ENCODE measurements around the gene THADA.

Gene THADA

GRCh38 chr2:43375746-43376522, 219.9 kb downstream of the THADA start:
- no peak for DNase-seq

- no peak for DNase-seq
Measured at GRCh38 chr2:43372416-43373081, 223.3 kb downstream of the THADA start.

GRCh38 chr2:43370705-43371104, 225.1 kb downstream of the THADA start:
- DNase-seq = no peak

- no peak for DNase-seq
Measured at GRCh38 chr2:43370146-43370545, 225.7 kb downstream of the THADA start.

- DNase-seq = no peak
Measured at GRCh38 chr2:43368483-43369385, 227.1 kb downstream of the THADA start.

GRCh38 chr2:43367012-43367782, 228.6 kb downstream of the THADA start:
- DNase-seq = no peak

GRCh38 chr2:43363120-43363519, 232.7 kb downstream of the THADA start:
- no peak for DNase-seq

GRCh38 chr2:43361286-43361685, 234.6 kb downstream of the THADA start:
- no peak for DNase-seq

- no peak for DNase-seq
Measured at GRCh38 chr2:43360137-43360536, 235.7 kb downstream of the THADA start.

- DNase-seq = no peak
Measured at GRCh38 chr2:43358410-43359201, 237.2 kb downstream of the THADA start.

- no peak for DNase-seq
Measured at GRCh38 chr2:43356774-43357173, 239.1 kb downstream of the THADA start.

GRCh38 chr2:43355399-43355798, 240.4 kb downstream of the THADA start:
- DNase-seq = no peak

GRCh38 chr2:43349904-43350303, 245.9 kb downstream of the THADA start:
- DNase-seq = no peak

- no peak for DNase-seq
Measured at GRCh38 chr2:43348908-43349661, 246.8 kb downstream of the THADA start.

GRCh38 chr2:43347746-43348145, 248.1 kb downstream of the THADA start:
- DNase-seq = no peak

- no peak for DNase-seq
Measured at GRCh38 chr2:43346602-43347567, 249.0 kb downstream of the THADA start.

GRCh38 chr2:43345872-43346271, 250.0 kb downstream of the THADA start:
- DNase-seq = no peak

GRCh38 chr2:43345391-43345813, 250.4 kb downstream of the THADA start:
- DNase-seq = no peak

- DNase-seq = no peak
Measured at GRCh38 chr2:43344868-43345373, 250.9 kb downstream of the THADA start.

All from activated naive CD4-positive, alpha-beta T cell treated with Interleukin-2 at 50 U/mL for 16 hours (primary cell).